Neural cell (in vitro differentiated cells): Measurements from ENCODE around the gene F11R. TPM values are rescaled to one million over a fixed set of nuclear protein-coding genes. Genes with fewer than 3 reads are reported as not detected.
"Not testable (repeated sequence)": the region's sequence is repeated elsewhere in the genome, so short reads cannot be mapped to it uniquely, and the experiment has no call there.

Experiments
- H2AFZ ChIP-seq: fragments of 200-600, 300-800 bp; sonication (generic), shearing (Covaris generic); 2 replicates; pipeline ENCODE4 v1.6.0; 2014; ENCODE audit warnings: low read depth, mild to moderate bottlenecking, antibody characterized with exemption, low read length, moderate library complexity
- H3F3A ChIP-seq: fragments of 200-600 bp; shearing (Covaris generic); 2 replicates; pipeline ENCODE4 v1.6.1; 2016; ENCODE audit warnings: mild to moderate bottlenecking, moderate library complexity, mixed read lengths, antibody characterized with exemption, low read length; ENCODE audit not compliant: insufficient read depth, poor library complexity, severe bottlenecking
- H3K27ac ChIP-seq: fragments of 200-600, 300-800 bp; sonication (generic), shearing (Covaris generic); 2 replicates; pipeline ENCODE4 v1.5.1; 2014; ENCODE audit warnings: mild to moderate bottlenecking, low read length, moderate library complexity
- H3K27me3 ChIP-seq: fragments of 300-800, 200-600 bp; sonication (generic), shearing (Covaris generic); 2 replicates; pipeline ENCODE4 v1.6.0; 2014; ENCODE audit warnings: mild to moderate bottlenecking, low read depth, low read length, moderate library complexity; ENCODE audit not compliant: insufficient read depth
- H3K36me3 ChIP-seq: fragments of 300-800, 200-600 bp; sonication (generic), shearing (Covaris generic); 2 replicates; pipeline ENCODE4 v1.5.1; 2014; ENCODE audit warnings: mild to moderate bottlenecking, antibody characterized with exemption, low read length, moderate library complexity; ENCODE audit not compliant: insufficient read depth
- H3K4me2 ChIP-seq: fragments of 300-800, 200-600 bp; sonication (generic), shearing (Covaris generic); 2 replicates; pipeline ENCODE4 v1.6.0; 2014; ENCODE audit warnings: mild to moderate bottlenecking, low read length
- H3K4me3 ChIP-seq: fragments of 300-800, 200-600 bp; sonication (generic), shearing (Covaris generic); 2 replicates; pipeline ENCODE4 v1.5.1; 2014; ENCODE audit warnings: mild to moderate bottlenecking, low read length, moderate library complexity
- H3K79me2 ChIP-seq: fragments of 200-600 bp; shearing (Covaris generic); replicated peaks from 2 replicates; pipeline ENCODE4 v1.6.0; 2014; ENCODE audit warnings: mild to moderate bottlenecking, low read length, moderate library complexity; ENCODE audit not compliant: insufficient read depth
- H3K9ac ChIP-seq: fragments of 300-800, 200-600 bp; sonication (generic), shearing (Covaris generic); 2 replicates; pipeline ENCODE4 v1.6.1; 2016; ENCODE audit warnings: mild to moderate bottlenecking, low read length, mixed read lengths
- H3K9me2 ChIP-seq: fragments of 200-600 bp; shearing (Covaris generic); 2 replicates; pipeline ENCODE4 v1.6.1; 2016; ENCODE audit warnings: mild to moderate bottlenecking, low read length, mixed read lengths; ENCODE audit not compliant: insufficient read depth
- H3K9me3 ChIP-seq: fragments of 200-600, 300-800 bp; sonication (generic), shearing (Covaris generic); 2 replicates; pipeline ENCODE4 v1.6.1; 2016; ENCODE audit warnings: mild to moderate bottlenecking, mixed run types, low read length, moderate library complexity, mixed read lengths
- H4K20me1 ChIP-seq: fragments of 200-600 bp; shearing (Covaris generic); 2 replicates; pipeline ENCODE4 v1.6.1; 2016; ENCODE audit warnings: mild to moderate bottlenecking, mixed run types; ENCODE audit not compliant: insufficient read depth
- EP300 ChIP-seq: fragments of 450-650 bp; conservative IDR thresholded peaks from 2 replicates; pipeline ENCODE4 v1.6.1; 2014; ENCODE audit warnings: antibody characterized with exemption, mild to moderate bottlenecking, moderate library complexity; ENCODE audit not compliant: poor library complexity, severe bottlenecking
- EZH2 ChIP-seq: fragments of 200-600, 300-800 bp; shearing (Covaris generic), sonication (generic); IDR thresholded peaks from 2 replicates; pipeline ENCODE4 v1.6.1; 2014; ENCODE audit warnings: antibody characterized with exemption, low read length, borderline replicate concordance, mild to moderate bottlenecking; ENCODE audit not compliant: insufficient read depth, poor library complexity, severe bottlenecking
- MXI1 ChIP-seq: fragments of 450-650 bp; conservative IDR thresholded peaks from 2 replicates; pipeline ENCODE4 v1.6.1; 2014; ENCODE audit warnings: antibody characterized with exemption, mild to moderate bottlenecking; ENCODE audit not compliant: poor library complexity, severe bottlenecking
- POLR2AphosphoS5 ChIP-seq: IDR thresholded peaks from 2 replicates; pipeline ENCODE4 v1.6.1; 2012
- RAD21 ChIP-seq: fragments of 450-650 bp; conservative IDR thresholded peaks from 2 replicates; pipeline ENCODE4 v1.6.1; 2014; ENCODE audit warnings: antibody characterized with exemption, mild to moderate bottlenecking, moderate library complexity
- SMC3 ChIP-seq: fragments of 450-650 bp; conservative IDR thresholded peaks from 2 replicates; pipeline ENCODE4 v1.6.1; 2014; ENCODE audit warnings: antibody characterized with exemption, mild to moderate bottlenecking, moderate library complexity; ENCODE audit not compliant: poor library complexity
- TAF1 ChIP-seq: IDR thresholded peaks from 2 replicates; pipeline ENCODE4 v1.6.1; 2012; ENCODE audit warnings: low read depth
- polyA plus RNA-seq: library from polyadenylated mRNA; depleted of rRNA; stranded (reverse); fragments of >200 nt; gene quantifications from 2 replicates; pipeline ENCODE4 v1.2.3, GENCODE V29; 2014
- TF ChIP-seq, protein P1 (sequence below): IDR thresholded peaks from 2 replicates; pipeline ENCODE4 v1.6.1; 2012; ENCODE audit warnings: borderline replicate concordance
- TF ChIP-seq, protein P2 (sequence below): fragments of 450-650 bp; IDR thresholded peaks from 2 replicates; pipeline ENCODE4 v1.5.1; 2014; ENCODE audit warnings: antibody characterized with exemption, mild to moderate bottlenecking, moderate library complexity; ENCODE audit not compliant: poor library complexity, severe bottlenecking

The F11R gene
- polyA plus RNA-seq, 1 donor from 2014 or later, result 7.3 TPM

DNA sequence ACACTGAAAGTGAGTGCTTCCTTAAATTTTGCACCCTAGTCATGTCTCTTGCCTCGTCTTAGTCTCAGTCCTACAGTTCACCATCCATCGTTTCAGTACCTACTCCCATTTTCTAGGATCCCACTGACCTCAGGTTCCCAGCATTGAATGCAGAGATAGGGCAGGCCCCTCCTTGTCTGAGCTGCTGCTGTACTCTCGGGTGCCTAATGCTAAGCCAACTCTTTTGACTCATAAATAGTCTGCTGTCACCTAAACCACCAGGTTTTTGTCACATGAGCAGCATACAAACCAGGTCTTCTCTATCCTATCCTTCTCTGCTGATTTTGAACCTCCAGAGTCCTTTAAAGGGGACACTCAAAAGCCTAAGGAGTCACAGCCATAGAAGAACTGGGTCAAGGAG, 45.7 kb upstream of the F11R start:
- H3K4me2 ChIP-seq, result no peak overlapping the region
- TF ChIP-seq SMC3 (no peak), RAD21 (no peak), TAF1 (no peak), POLR2AphosphoS5 (no peak), MXI1 (no peak), EZH2 (no peak), EP300 (no peak)
- TF ChIP-seq, protein P1, sequence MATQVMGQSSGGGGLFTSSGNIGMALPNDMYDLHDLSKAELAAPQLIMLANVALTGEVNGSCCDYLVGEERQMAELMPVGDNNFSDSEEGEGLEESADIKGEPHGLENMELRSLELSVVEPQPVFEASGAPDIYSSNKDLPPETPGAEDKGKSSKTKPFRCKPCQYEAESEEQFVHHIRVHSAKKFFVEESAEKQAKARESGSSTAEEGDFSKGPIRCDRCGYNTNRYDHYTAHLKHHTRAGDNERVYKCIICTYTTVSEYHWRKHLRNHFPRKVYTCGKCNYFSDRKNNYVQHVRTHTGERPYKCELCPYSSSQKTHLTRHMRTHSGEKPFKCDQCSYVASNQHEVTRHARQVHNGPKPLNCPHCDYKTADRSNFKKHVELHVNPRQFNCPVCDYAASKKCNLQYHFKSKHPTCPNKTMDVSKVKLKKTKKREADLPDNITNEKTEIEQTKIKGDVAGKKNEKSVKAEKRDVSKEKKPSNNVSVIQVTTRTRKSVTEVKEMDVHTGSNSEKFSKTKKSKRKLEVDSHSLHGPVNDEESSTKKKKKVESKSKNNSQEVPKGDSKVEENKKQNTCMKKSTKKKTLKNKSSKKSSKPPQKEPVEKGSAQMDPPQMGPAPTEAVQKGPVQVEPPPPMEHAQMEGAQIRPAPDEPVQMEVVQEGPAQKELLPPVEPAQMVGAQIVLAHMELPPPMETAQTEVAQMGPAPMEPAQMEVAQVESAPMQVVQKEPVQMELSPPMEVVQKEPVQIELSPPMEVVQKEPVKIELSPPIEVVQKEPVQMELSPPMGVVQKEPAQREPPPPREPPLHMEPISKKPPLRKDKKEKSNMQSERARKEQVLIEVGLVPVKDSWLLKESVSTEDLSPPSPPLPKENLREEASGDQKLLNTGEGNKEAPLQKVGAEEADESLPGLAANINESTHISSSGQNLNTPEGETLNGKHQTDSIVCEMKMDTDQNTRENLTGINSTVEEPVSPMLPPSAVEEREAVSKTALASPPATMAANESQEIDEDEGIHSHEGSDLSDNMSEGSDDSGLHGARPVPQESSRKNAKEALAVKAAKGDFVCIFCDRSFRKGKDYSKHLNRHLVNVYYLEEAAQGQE, result no peak
- TF ChIP-seq, protein P2, sequence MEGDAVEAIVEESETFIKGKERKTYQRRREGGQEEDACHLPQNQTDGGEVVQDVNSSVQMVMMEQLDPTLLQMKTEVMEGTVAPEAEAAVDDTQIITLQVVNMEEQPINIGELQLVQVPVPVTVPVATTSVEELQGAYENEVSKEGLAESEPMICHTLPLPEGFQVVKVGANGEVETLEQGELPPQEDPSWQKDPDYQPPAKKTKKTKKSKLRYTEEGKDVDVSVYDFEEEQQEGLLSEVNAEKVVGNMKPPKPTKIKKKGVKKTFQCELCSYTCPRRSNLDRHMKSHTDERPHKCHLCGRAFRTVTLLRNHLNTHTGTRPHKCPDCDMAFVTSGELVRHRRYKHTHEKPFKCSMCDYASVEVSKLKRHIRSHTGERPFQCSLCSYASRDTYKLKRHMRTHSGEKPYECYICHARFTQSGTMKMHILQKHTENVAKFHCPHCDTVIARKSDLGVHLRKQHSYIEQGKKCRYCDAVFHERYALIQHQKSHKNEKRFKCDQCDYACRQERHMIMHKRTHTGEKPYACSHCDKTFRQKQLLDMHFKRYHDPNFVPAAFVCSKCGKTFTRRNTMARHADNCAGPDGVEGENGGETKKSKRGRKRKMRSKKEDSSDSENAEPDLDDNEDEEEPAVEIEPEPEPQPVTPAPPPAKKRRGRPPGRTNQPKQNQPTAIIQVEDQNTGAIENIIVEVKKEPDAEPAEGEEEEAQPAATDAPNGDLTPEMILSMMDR, result no peak
- H3K9me3 ChIP-seq, result no peaks in the 10 kb centered on the region
- no peaks in the 10 kb centered on the region for H3K36me3 ChIP-seq
- H3K27ac ChIP-seq, result no peak overlapping the region
- H3K9me2 ChIP-seq, result no peaks in the 10 kb centered on the region
- no peaks in the 10 kb centered on the region for H4K20me1 ChIP-seq
- H3K79me2 ChIP-seq, result no peaks in the 10 kb centered on the region
- H2AFZ ChIP-seq, result no peak overlapping the region
- no peaks in the 10 kb centered on the region for H3K27me3 ChIP-seq
- no peak overlapping the region for H3K9ac ChIP-seq
- no peaks in the 10 kb centered on the region for H3F3A ChIP-seq
- no peak overlapping the region for H3K4me3 ChIP-seq

DNA sequence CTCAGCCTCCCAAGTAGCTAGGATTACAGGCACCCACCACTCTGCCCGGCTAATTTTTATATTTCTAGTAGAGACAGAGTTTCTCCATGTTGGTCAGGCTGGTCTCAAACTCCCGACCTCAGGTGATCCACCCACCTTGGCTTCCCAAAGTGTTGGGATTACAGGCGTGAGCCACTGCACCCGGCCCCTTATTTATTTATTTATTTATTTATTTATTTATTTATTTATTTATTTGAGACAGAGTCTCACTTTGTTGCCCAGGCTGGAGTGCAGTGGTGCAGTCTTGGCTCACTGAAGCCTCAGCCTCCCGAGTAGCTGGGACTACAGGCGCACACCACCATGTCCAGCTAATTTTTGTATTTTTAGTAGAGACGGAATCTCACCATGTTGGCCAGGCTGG, 44.7 kb upstream of the F11R start:
- not testable (repeated sequence) for H3K36me3 ChIP-seq, H2AFZ ChIP-seq, H3K27ac ChIP-seq, H3F3A ChIP-seq, H3K9me2 ChIP-seq, H3K27me3 ChIP-seq, H4K20me1 ChIP-seq, H3K79me2 ChIP-seq, H3K9ac ChIP-seq, H3K4me2 ChIP-seq, H3K4me3 ChIP-seq, H3K9me3 ChIP-seq

DNA sequence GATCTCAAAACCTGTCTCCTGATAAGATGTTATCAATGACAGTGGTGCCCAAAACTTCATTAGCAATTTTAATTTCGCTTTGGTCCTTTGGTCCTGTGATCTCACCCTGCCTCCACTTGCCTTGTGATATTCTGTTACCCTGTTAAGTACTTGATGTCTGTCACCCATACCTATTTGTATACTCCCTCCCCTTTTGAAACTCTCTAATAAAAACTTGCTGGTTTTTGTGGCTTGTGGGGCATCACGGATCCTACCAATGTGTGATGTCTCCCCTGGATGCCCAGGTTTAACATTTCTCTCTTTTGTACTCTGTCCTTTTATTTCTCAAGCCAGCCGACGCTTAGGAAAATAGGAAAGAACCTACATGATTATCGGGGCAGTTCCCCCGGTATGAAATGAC, 43.0 kb upstream of the F11R start:
- H3K27me3 ChIP-seq, H3K79me2 ChIP-seq, H4K20me1 ChIP-seq, H3K4me3 ChIP-seq, H3K9ac ChIP-seq, H3K36me3 ChIP-seq, H3F3A ChIP-seq, H2AFZ ChIP-seq, H3K27ac ChIP-seq, H3K4me2 ChIP-seq, H3K9me2 ChIP-seq, H3K9me3 ChIP-seq: not testable (repeated sequence)
